Measurements from ENCODE around the gene VGLL2.

Gene VGLL2

GRCh38 chr6:117306227-117306790 is 41.0 kb downstream of the VGLL2 start:
- CTCF ChIA-PET, result no interaction called here
- POLR2A ChIA-PET, result no interaction called here
- TF ChIP-seq ZNF384 (IDR thresholded peaks at IDR 0.05), result no peak
- no peak for TF ChIP-seq PKNOX1 (IDR thresholded peaks at IDR 0.05)
- no peak for TF ChIP-seq ARNT (IDR thresholded peaks at IDR 0.05)
- no peak for TF ChIP-seq SUZ12 (IDR thresholded peaks at IDR 0.05)
- no peak for TF ChIP-seq TARDBP (IDR thresholded peaks at IDR 0.05)
- TF ChIP-seq FOXA1 (IDR thresholded peaks at IDR 0.05), result no peak
- TF ChIP-seq FOXM1 (IDR thresholded peaks at IDR 0.05; ENCODE audit: borderline replicate concordance), result no peak
- no peak for TF ChIP-seq BHLHE40 (IDR thresholded peaks at IDR 0.05; ENCODE audit: borderline replicate concordance)
- TF ChIP-seq L3MBTL2 (conservative IDR thresholded peaks at IDR 0.05), result no peak
- TF ChIP-seq LEF1 (IDR thresholded peaks at IDR 0.05; ENCODE audit: borderline replicate concordance), result no peak
- no peak for TF ChIP-seq FOXK2 (IDR thresholded peaks at IDR 0.05)
- TF ChIP-seq ELF4 (IDR thresholded peaks at IDR 0.05), result no peak
- TF ChIP-seq CTBP1 (IDR thresholded peaks at IDR 0.05; ENCODE audit: borderline replicate concordance), result no peak
- no peak for TF ChIP-seq NFRKB (IDR thresholded peaks at IDR 0.05)
- no peak for TF ChIP-seq HDGF (IDR thresholded peaks at IDR 0.05; ENCODE audit: borderline replicate concordance)
- no peak for DNase-seq (ENCODE audit: extremely low spot score)

- CTCF ChIA-PET, result no interaction called here
- TF ChIP-seq SP1 (IDR thresholded peaks at IDR 0.05), result no peak
- no peak for TF ChIP-seq BHLHE40 (IDR thresholded peaks at IDR 0.05; ENCODE audit: borderline replicate concordance)
- no peak for TF ChIP-seq CTBP1 (IDR thresholded peaks at IDR 0.05; ENCODE audit: borderline replicate concordance)
- TF ChIP-seq FOXK2 (IDR thresholded peaks at IDR 0.05), result no peak
- TF ChIP-seq HDGF (IDR thresholded peaks at IDR 0.05; ENCODE audit: borderline replicate concordance), result no peak
- no peak for TF ChIP-seq L3MBTL2 (conservative IDR thresholded peaks at IDR 0.05)
- TF ChIP-seq PKNOX1 (IDR thresholded peaks at IDR 0.05), result no peak
- no peak for TF ChIP-seq TARDBP (IDR thresholded peaks at IDR 0.05)
- no peak for TF ChIP-seq LEF1 (IDR thresholded peaks at IDR 0.05; ENCODE audit: borderline replicate concordance)
- TF ChIP-seq SUZ12 (IDR thresholded peaks at IDR 0.05), result no peak
- no peak for TF ChIP-seq FOXA1 (IDR thresholded peaks at IDR 0.05)
- TF ChIP-seq FOXM1 (IDR thresholded peaks at IDR 0.05; ENCODE audit: borderline replicate concordance), result no peak
- TF ChIP-seq ZNF384 (IDR thresholded peaks at IDR 0.05), result no peak
- no peak for TF ChIP-seq ARNT (IDR thresholded peaks at IDR 0.05)
- no peak for TF ChIP-seq NFRKB (IDR thresholded peaks at IDR 0.05)
- TF ChIP-seq ELF4 (IDR thresholded peaks at IDR 0.05), result no peak
- DNase-seq (ENCODE audit: extremely low spot score), result no peak
- POLR2A ChIA-PET, result no interaction called here
Observed at GRCh38 chr6:117307655-117308054, 42.3 kb downstream of the VGLL2 start.

- TF ChIP-seq ELF4 (IDR thresholded peaks at IDR 0.05) (no peak), FOXA1 (IDR thresholded peaks at IDR 0.05) (no peak), LEF1 (IDR thresholded peaks at IDR 0.05; ENCODE audit: borderline replicate concordance) (no peak), FOXK2 (IDR thresholded peaks at IDR 0.05) (no peak), HDGF (IDR thresholded peaks at IDR 0.05; ENCODE audit: borderline replicate concordance) (no peak), FOXM1 (IDR thresholded peaks at IDR 0.05; ENCODE audit: borderline replicate concordance) (no peak), SP1 (IDR thresholded peaks at IDR 0.05) (no peak), TARDBP (IDR thresholded peaks at IDR 0.05) (no peak)
- DNase-seq (ENCODE audit: extremely low spot score), result no peak
- ChIA-PET CTCF (no interaction called here), POLR2A (no interaction called here)
Observed at GRCh38 chr6:117309069-117309468, 43.7 kb downstream of the VGLL2 start.

GRCh38 chr6:117309611-117310010 is 44.3 kb downstream of the VGLL2 start:
- no peak for DNase-seq (ENCODE audit: extremely low spot score)
- ChIA-PET POLR2A (no interaction called here), CTCF (no interaction called here)
- TF ChIP-seq TARDBP (IDR thresholded peaks at IDR 0.05) (no peak), ARNT (IDR thresholded peaks at IDR 0.05) (no peak), SUZ12 (IDR thresholded peaks at IDR 0.05) (no peak), ZNF384 (IDR thresholded peaks at IDR 0.05) (no peak), LEF1 (IDR thresholded peaks at IDR 0.05; ENCODE audit: borderline replicate concordance) (no peak), FOXM1 (IDR thresholded peaks at IDR 0.05; ENCODE audit: borderline replicate concordance) (no peak), FOXK2 (IDR thresholded peaks at IDR 0.05) (no peak), L3MBTL2 (conservative IDR thresholded peaks at IDR 0.05) (no peak), CTBP1 (IDR thresholded peaks at IDR 0.05; ENCODE audit: borderline replicate concordance) (no peak), BHLHE40 (IDR thresholded peaks at IDR 0.05; ENCODE audit: borderline replicate concordance) (no peak)

GRCh38 chr6:117311310-117311709 is 46.0 kb downstream of the VGLL2 start:
- ChIA-PET POLR2A (no interaction called here), CTCF (no interaction called here)
- TF ChIP-seq ELF4 (IDR thresholded peaks at IDR 0.05) (no peak), FOXM1 (IDR thresholded peaks at IDR 0.05; ENCODE audit: borderline replicate concordance) (no peak), TARDBP (IDR thresholded peaks at IDR 0.05) (no peak), ZNF384 (IDR thresholded peaks at IDR 0.05) (no peak), PKNOX1 (IDR thresholded peaks at IDR 0.05) (no peak), FOXA1 (IDR thresholded peaks at IDR 0.05) (no peak), ARNT (IDR thresholded peaks at IDR 0.05) (no peak), LEF1 (IDR thresholded peaks at IDR 0.05; ENCODE audit: borderline replicate concordance) (no peak), FOXK2 (IDR thresholded peaks at IDR 0.05) (no peak), HDGF (IDR thresholded peaks at IDR 0.05; ENCODE audit: borderline replicate concordance) (no peak), BHLHE40 (IDR thresholded peaks at IDR 0.05; ENCODE audit: borderline replicate concordance) (no peak), SP1 (IDR thresholded peaks at IDR 0.05) (no peak)
- DNase-seq (ENCODE audit: extremely low spot score), result no peak

GRCh38 chr6:117311726-117312125 is 46.4 kb downstream of the VGLL2 start:
- ChIA-PET CTCF (interaction anchor here (0.6 kb wide), 1 partner anchor 85 kb away, joined by 3 read pairs; no protein-coding TSS in a partner anchor), POLR2A (no interaction called here)
- no peak for TF ChIP-seq NFRKB (IDR thresholded peaks at IDR 0.05)
- TF ChIP-seq SP1 (IDR thresholded peaks at IDR 0.05), result no peak
- TF ChIP-seq BHLHE40 (IDR thresholded peaks at IDR 0.05; ENCODE audit: borderline replicate concordance), result no peak
- TF ChIP-seq CTBP1 (IDR thresholded peaks at IDR 0.05; ENCODE audit: borderline replicate concordance), result no peak
- TF ChIP-seq ELF4 (IDR thresholded peaks at IDR 0.05), result no peak
- no peak for TF ChIP-seq FOXK2 (IDR thresholded peaks at IDR 0.05)
- TF ChIP-seq FOXA1 (IDR thresholded peaks at IDR 0.05), result no peak
- TF ChIP-seq FOXM1 (IDR thresholded peaks at IDR 0.05; ENCODE audit: borderline replicate concordance), result no peak
- DNase-seq (ENCODE audit: extremely low spot score), result no peak

Measured in HEK293T (cell line).